Measurements from ENCODE around the gene KRT5. TPM values are rescaled to one million over a fixed set of nuclear protein-coding genes. Genes with fewer than 3 reads are reported as not detected.

KRT5 gene
- not detected in 2 replicates for total RNA-seq (2014; rRNA removed; shearing (Covaris generic))
- total RNA-seq (2022): 0.74 and 0.91 TPM in 2 replicates
- not detected for Bru-seq, nascent RNA
- percentile 12 among the genes with signal in this experiment for BruChase-seq, experiment 1, labeled RNA remaining after a 6-hour chase
- not detected for BruChase-seq, experiment 2, labeled RNA remaining after a 2-hour chase
- long read RNA-seq: 0 reads

DNA sequence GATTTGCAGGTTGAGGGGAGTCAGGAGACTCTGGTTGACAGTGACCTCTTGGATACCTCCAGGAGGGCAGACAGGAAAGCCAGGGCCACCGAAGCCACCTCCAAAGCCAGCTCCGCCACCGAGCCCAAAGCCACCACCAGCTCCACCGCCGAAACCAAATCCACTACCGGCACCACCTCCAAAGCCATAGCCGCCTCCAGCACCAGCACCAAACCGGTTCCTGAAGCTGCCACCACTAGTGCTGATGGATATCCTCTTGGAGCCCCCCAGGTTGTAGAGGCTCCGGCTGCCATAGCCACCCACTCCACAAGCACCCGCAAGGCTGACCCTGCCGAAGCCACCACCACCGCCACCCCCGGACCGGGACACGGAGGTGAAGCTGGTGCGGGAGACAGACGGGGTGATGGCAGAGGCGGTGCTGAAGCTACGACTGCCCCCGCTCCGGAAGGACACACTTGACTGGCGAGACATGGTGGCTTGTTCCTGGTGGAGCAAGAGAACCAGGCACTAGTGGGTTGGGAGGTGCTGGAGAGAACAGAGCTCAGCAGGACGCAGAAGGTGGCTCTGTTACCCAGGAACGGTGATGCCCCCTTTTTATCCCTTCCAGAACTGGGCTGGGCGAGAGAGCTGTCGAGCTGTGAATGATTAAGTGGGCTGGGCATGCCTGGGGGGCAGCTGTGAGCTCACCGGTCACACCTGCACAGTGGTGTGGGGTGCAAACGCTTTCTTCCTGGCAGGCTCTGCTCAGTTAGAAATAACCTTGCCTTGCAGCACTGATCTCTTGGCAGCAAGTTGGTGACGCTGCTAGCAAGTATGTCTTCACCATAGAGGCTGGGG is at the start of gene KRT5:
Gene KRT5 (minus strand): TSS at position 569 of the 837 bp plus-strand sequence. CDS start 98 bp downstream, at position 471.
- Histone ChIP-seq H3K9me2 (ENCODE audit: insufficient read depth, low read length) (no peaks in the 10 kb centered on the region), H3K9me3 (ENCODE audit: low read length) (no peaks in the 10 kb centered on the region), H3K79me2 (ENCODE audit: insufficient read depth, low read depth, low read length) (no peaks in the 10 kb centered on the region), H2AFZ (ENCODE audit: low read length) (no peak within 1 kb of the TSS), H3K4me2 (ENCODE audit: low read length) (no peak within 1 kb of the TSS), H3K27ac (ENCODE audit: low read depth, low read length, poor library complexity, severe bottlenecking) (no peak within 1 kb of the TSS), H3K4me3 (ENCODE audit: low read depth, low read length, poor library complexity, severe bottlenecking) (no peak within 1 kb of the TSS), H3K4me1 (ENCODE audit: insufficient read depth, low read length, poor library complexity, severe bottlenecking) (no peaks in the 10 kb centered on the region), H4K20me1 (ENCODE audit: insufficient read depth, low read length) (no peaks in the 10 kb centered on the region), H3K36me3 (ENCODE audit: insufficient read depth, low read length) (no peaks in the 10 kb centered on the region)
- TF ChIP-seq EZH2phosphoT487 (IDR thresholded peaks at IDR 0.05; ENCODE audit: borderline replicate concordance, low read depth, low read length): no peak
- TF ChIP-seq, protein P1, sequence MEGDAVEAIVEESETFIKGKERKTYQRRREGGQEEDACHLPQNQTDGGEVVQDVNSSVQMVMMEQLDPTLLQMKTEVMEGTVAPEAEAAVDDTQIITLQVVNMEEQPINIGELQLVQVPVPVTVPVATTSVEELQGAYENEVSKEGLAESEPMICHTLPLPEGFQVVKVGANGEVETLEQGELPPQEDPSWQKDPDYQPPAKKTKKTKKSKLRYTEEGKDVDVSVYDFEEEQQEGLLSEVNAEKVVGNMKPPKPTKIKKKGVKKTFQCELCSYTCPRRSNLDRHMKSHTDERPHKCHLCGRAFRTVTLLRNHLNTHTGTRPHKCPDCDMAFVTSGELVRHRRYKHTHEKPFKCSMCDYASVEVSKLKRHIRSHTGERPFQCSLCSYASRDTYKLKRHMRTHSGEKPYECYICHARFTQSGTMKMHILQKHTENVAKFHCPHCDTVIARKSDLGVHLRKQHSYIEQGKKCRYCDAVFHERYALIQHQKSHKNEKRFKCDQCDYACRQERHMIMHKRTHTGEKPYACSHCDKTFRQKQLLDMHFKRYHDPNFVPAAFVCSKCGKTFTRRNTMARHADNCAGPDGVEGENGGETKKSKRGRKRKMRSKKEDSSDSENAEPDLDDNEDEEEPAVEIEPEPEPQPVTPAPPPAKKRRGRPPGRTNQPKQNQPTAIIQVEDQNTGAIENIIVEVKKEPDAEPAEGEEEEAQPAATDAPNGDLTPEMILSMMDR (conservative IDR thresholded peaks at IDR 0.05; ENCODE audit: low read length): no peak
- intact Hi-C loops (cut with micrococcal nuclease; ENCODE audit: unreplicated experiment): no loop called here
- no TSS peak for BruUV-seq (replicated peaks)
- POLR2A ChIA-PET: no interaction called here
- CTCF ChIA-PET (ENCODE audit: unreplicated experiment): no interaction called here
- no peak for DNase-seq (ENCODE audit: low spot score)

DNA sequence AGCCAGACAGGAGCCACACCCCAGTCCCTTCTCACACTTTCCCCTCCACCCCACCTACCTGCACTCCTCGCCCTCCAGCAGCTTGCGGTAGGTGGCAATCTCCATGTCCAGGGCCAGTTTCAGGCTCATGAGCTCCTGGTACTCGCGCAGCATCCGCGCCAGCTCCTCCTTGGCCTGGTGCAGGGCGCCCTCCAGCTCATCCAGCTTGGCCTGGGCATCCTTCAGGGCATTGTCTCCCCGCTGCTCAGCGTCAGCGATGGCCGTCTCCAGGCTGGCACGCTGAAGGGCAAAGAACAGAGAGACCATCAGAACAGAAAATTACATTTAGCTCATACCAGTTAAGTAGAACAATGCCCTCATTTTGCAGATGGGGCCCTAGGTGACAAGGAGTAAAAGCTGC is 47.9 kb upstream of the KRT5 start:
- DNase-seq (ENCODE audit: low spot score): no peak
- POLR2A ChIA-PET: interaction anchor here (0.7 kb wide), 1 partner anchor 241 kb away, joined by 3 read pairs; no protein-coding TSS in a partner anchor
- H3K4me2 ChIP-seq (ENCODE audit: low read length): no peak overlapping the region
- H4K20me1 ChIP-seq (ENCODE audit: insufficient read depth, low read length): no peaks in the 10 kb centered on the region
- H3K4me1 ChIP-seq (ENCODE audit: insufficient read depth, low read length, poor library complexity, severe bottlenecking): no peaks in the 10 kb centered on the region
- intact Hi-C loops (cut with micrococcal nuclease; ENCODE audit: unreplicated experiment): no loop called here
- H3K36me3 ChIP-seq (ENCODE audit: insufficient read depth, low read length): no peaks in the 10 kb centered on the region
- BruUV-seq (replicated peaks): no TSS peak
- H2AFZ ChIP-seq (ENCODE audit: low read length): no peak overlapping the region
- no peak overlapping the region for H3K4me3 ChIP-seq (ENCODE audit: low read depth, low read length, poor library complexity, severe bottlenecking)
- no peaks in the 10 kb centered on the region for H3K79me2 ChIP-seq (ENCODE audit: insufficient read depth, low read depth, low read length)
- TF ChIP-seq, protein P1 (conservative IDR thresholded peaks at IDR 0.05; ENCODE audit: low read length): no peak
- no peak for TF ChIP-seq EZH2phosphoT487 (IDR thresholded peaks at IDR 0.05; ENCODE audit: borderline replicate concordance, low read depth, low read length)
- H3K9me2 ChIP-seq (ENCODE audit: insufficient read depth, low read length): no peaks in the 10 kb centered on the region
- no peaks in the 10 kb centered on the region for H3K9me3 ChIP-seq (ENCODE audit: low read length)
- CTCF ChIA-PET (ENCODE audit: unreplicated experiment): no interaction called here
- H3K27ac ChIP-seq (ENCODE audit: low read depth, low read length, poor library complexity, severe bottlenecking): no peak overlapping the region

DNA sequence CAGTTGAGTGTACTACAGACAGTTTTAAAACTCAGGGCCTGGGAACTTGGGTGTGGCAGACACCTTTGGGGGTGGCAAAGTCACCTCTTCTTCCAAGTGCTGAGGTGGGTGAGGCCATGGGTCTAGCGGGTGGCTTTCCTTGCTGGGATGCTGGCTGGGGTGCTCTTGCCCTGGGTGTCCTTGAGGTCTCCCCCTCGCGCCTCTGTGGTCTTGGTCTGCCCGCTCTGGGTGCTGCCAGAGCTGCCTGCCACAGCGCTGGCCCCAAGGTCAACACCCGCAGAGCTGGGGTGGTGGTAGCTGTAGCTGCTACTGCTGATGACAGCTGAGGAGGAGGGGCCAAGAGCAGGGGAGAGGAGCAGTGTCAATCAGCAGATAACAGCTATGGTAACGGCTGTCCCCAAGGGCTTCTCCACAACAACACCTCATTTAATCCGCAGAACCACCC is 46.7 kb upstream of the KRT5 start:
- no TSS peak for BruUV-seq (replicated peaks)
- ChIA-PET POLR2A (no interaction called here), CTCF (ENCODE audit: unreplicated experiment) (no interaction called here)
- no peaks in the 10 kb centered on the region for H3K79me2 ChIP-seq (ENCODE audit: insufficient read depth, low read depth, low read length)
- H3K4me2 ChIP-seq (ENCODE audit: low read length): no peak overlapping the region
- H4K20me1 ChIP-seq (ENCODE audit: insufficient read depth, low read length): no peaks in the 10 kb centered on the region
- intact Hi-C loops (cut with micrococcal nuclease; ENCODE audit: unreplicated experiment): no loop called here
- H2AFZ ChIP-seq (ENCODE audit: low read length): no peak overlapping the region
- H3K36me3 ChIP-seq (ENCODE audit: insufficient read depth, low read length): no peaks in the 10 kb centered on the region
- H3K4me3 ChIP-seq (ENCODE audit: low read depth, low read length, poor library complexity, severe bottlenecking): no peak overlapping the region
- no peak for DNase-seq (ENCODE audit: low spot score)
- no peaks in the 10 kb centered on the region for H3K4me1 ChIP-seq (ENCODE audit: insufficient read depth, low read length, poor library complexity, severe bottlenecking)
- H3K9me2 ChIP-seq (ENCODE audit: insufficient read depth, low read length): no peaks in the 10 kb centered on the region
- no peaks in the 10 kb centered on the region for H3K9me3 ChIP-seq (ENCODE audit: low read length)
- H3K27ac ChIP-seq (ENCODE audit: low read depth, low read length, poor library complexity, severe bottlenecking): no peak overlapping the region
- no peak for TF ChIP-seq EZH2phosphoT487 (IDR thresholded peaks at IDR 0.05; ENCODE audit: borderline replicate concordance, low read depth, low read length)
- TF ChIP-seq, protein P1 (conservative IDR thresholded peaks at IDR 0.05; ENCODE audit: low read length): no peak
